ENCODE data around the gene NIPAL3.

The NIPAL3 gene

GRCh38 chr1:24391882-24392603 lies 23.6 kb upstream of the NIPAL3 start:
- DNase-seq: peak; percentile 88

DNA sequence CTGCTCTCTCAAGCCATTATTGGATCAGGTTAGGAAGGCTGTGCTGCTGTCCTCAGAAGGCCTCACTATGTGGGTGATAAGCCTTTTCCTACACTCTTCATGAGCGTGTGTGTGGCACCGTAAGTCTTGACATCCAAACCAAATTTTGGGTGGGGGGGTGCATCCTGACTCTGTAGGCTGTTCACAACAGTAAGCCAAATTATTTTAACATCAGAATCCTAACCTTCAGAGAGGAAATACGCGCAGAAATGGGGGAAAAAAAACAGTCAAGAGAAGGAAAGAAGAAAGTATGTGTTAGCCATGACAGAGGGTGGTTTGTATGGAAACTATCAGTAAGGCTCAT lies 23.0 kb upstream of the NIPAL3 start:
- DNase-seq: no peak

DNA sequence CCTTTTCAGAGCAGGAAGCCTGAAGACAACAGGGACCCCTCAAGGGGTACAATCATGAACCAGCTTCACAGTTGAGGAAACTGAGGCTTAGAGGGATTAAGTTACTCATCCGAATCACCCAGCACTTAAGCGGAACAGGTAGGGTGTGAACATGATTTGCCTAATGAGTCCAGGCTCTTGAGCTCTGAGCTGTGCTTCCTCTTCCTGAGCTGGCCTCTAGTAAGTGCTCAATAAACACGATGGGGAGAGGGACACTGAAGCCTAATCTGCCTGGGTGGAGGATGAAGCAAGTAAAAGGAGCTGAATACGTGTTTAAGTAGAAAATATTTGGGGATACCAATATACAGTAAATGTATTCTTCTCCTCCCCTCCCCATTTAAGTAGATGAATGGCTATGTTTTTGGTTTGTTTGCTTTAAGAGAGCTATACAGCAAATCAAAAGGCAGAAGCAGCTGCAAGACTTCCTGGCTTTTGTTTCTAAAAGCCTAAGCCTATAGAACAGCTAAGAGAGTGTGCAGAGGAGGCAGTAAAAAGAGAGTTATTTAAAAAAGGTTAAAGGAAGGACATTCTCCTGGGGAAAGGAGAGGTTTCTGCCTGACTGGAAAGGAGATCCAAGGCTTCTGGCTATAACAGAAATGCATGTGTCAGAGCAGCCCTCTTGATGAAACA lies 22.5 kb upstream of the NIPAL3 start:
- DNase-seq: no peak

GRCh38 chr1:24393892-24394291 lies 21.7 kb upstream of the NIPAL3 start:
- no peak for DNase-seq

GRCh38 chr1:24400065-24400464 lies 15.5 kb upstream of the NIPAL3 start:
- no peak for DNase-seq

GRCh38 chr1:24403806-24404205 lies 11.8 kb upstream of the NIPAL3 start:
- DNase-seq: no peak

DNA sequence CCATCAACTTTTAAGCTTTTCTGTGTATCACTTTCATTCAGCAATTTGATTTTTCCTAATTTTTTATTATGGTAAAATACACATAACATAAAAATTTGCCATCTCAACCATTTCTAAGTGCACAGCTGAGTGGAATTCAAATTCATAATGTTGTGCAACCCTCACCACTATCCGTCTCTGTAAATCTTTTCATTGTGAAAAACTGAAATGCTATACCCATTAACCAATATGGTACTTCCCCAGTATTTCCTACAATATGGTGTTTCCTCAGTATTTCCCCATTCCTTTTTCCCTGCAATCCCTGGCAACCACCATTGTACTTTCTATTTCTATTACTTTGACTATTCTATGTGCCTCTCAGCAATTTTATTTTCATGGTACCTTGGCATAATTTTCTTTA lies 8.8 kb upstream of the NIPAL3 start:
- DNase-seq: no peak

DNA sequence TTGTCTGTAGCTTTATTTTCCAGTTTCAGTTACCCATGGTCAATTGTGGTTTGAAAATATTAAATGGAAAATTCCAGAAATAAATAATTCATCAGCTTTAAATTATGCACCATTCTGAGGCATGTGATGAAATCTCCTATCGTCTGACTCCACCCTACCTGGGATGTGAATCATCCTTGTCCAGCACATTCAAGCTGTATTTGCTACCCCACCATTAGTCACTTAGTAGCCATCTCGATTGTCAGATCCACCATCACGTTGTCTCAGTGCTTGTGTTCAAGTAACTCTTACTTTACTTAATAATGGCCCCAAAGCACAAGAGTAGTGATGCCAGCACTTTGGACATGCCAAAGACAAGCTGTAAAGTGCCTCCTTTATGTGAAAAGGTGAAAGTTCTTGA lies 6.1 kb upstream of the NIPAL3 start:
- DNase-seq: no peak

- DNase-seq: no peak
Observed at GRCh38 chr1:24410750-24411149, 4.9 kb upstream of the NIPAL3 start.

DNA sequence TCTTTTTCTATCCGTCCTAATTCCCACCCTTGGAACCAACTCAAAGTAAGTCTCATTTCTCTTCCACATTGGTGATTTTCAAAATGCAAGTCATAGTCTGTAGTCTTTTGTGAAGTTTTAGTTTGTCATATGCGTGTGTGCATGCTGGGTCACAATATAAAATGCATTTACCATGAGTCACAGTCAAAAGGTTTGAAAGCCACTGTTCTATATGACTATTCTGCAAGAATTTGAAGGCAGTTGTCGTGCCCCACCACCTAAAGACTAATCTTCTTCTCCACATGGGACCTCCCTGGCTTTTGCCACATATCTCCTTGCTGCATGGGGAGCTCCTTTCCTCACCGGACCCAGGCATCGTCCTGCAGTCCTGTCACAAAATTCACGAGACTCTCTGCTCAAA lies 3.6 kb upstream of the NIPAL3 start:
- DNase-seq: no peak

- DNase-seq: no peak
Observed at GRCh38 chr1:24412408-24412807, 3.2 kb upstream of the NIPAL3 start.

- peak; percentile 95 for DNase-seq
Observed at GRCh38 chr1:24413350-24414163, 2.0 kb upstream of the NIPAL3 start, which contains the start of gene STPG1. TSS of gene STPG1 (minus strand) at chr1:24413782. CDS start at chr1:24401388, 12,394 bp downstream.

- DNase-seq: no peak
Observed at GRCh38 chr1:24414775-24415333, 748 bp upstream of the NIPAL3 start.

- no peak for DNase-seq
Observed at GRCh38 chr1:24415910-24416665, 486 bp downstream of the NIPAL3 start.

- no peak for DNase-seq
Observed at GRCh38 chr1:24416666-24417391, 1.2 kb downstream of the NIPAL3 start.

GRCh38 chr1:24417681-24418080 lies 2.1 kb downstream of the NIPAL3 start:
- DNase-seq: no peak

GRCh38 chr1:24418898-24419628 lies 3.5 kb downstream of the NIPAL3 start:
- DNase-seq: peak; percentile 50

GRCh38 chr1:24420547-24420946 lies 4.9 kb downstream of the NIPAL3 start:
- no peak for DNase-seq

GRCh38 chr1:24421502-24421901 lies 5.9 kb downstream of the NIPAL3 start:
- DNase-seq: no peak

DNA sequence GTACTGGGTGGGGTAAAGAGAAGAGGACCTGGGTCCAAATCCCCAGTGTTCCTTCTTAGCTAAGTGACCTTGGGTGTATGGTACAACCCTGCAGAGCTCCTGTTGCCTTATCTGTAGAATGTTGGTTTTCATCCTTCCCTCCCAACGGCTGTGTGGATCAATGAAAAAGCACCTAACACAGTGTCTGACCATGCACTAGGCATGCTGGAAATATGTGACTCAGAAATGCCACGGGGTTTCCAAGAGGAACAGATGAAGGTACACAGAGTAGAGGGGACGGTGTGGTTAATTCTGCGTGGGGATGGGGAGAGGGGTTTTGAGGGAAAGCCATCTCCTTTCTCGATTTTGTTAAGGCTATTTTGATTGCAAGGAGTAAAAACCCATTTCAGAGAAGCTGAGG lies 8.6 kb downstream of the NIPAL3 start:
- no peak for DNase-seq

GRCh38 chr1:24424990-24425389 lies 9.4 kb downstream of the NIPAL3 start:
- no peak for DNase-seq
